Measurements from ENCODE around the gene PSD2.

DNA sequence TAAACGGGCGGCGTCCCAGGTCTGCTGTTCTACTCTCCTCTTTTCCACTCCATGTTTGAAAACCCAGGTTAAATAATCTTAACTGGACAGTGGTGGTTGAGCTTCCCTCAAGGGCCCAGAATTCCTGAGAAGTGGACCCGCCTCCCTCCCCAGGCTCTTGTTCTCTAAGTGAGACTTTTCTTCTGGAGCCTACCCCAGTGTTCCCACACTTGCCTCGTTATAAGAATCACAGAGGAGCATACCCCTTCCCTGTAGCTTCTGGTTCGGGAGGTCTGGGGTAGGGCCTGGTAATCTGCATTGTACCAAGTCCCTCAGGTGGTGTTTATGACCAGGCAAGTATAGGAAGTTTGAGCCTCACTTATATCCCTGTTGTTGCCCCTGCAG lies 12.0 kb downstream of the PSD2 start:
- TF ChIP-seq, protein P1, sequence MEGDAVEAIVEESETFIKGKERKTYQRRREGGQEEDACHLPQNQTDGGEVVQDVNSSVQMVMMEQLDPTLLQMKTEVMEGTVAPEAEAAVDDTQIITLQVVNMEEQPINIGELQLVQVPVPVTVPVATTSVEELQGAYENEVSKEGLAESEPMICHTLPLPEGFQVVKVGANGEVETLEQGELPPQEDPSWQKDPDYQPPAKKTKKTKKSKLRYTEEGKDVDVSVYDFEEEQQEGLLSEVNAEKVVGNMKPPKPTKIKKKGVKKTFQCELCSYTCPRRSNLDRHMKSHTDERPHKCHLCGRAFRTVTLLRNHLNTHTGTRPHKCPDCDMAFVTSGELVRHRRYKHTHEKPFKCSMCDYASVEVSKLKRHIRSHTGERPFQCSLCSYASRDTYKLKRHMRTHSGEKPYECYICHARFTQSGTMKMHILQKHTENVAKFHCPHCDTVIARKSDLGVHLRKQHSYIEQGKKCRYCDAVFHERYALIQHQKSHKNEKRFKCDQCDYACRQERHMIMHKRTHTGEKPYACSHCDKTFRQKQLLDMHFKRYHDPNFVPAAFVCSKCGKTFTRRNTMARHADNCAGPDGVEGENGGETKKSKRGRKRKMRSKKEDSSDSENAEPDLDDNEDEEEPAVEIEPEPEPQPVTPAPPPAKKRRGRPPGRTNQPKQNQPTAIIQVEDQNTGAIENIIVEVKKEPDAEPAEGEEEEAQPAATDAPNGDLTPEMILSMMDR (IDR thresholded peaks at IDR 0.05): no peak
- no peak for TF ChIP-seq POLR2A (IDR thresholded peaks at IDR 0.05)
- TF ChIP-seq POLR2AphosphoS5 (IDR thresholded peaks at IDR 0.05): no peak

Measured in sigmoid colon (tissue), 4 donors.